Thyroid gland (tissue), 4 donors: ENCODE measurements around the gene SLC35B3.

Experiments
- POLR2A ChIP-seq, 2 donors: fragments of 450-650 bp; IDR thresholded peaks; one replicate each; pipeline ENCODE4 v1.6.1; 2017; ENCODE audit warnings: antibody characterized with exemption in 2 of 2, mild to moderate bottlenecking in 2 of 2, moderate library complexity in 1 of 2
- TF ChIP-seq, protein P1 (sequence below), 6 experiments: fragments of 200-600 bp in 3 of 6; fragments of 450-650 bp in 3 of 6; sonication (generic) in 3 of 6; IDR thresholded peaks; one replicate each; pipeline ENCODE4 v1.5.1; 2016 to 2019; ENCODE audit warnings: antibody characterized with exemption in 6 of 6, mild to moderate bottlenecking in 2 of 6, inconsistent platforms in 1 of 6, moderate library complexity in 1 of 6

DNA sequence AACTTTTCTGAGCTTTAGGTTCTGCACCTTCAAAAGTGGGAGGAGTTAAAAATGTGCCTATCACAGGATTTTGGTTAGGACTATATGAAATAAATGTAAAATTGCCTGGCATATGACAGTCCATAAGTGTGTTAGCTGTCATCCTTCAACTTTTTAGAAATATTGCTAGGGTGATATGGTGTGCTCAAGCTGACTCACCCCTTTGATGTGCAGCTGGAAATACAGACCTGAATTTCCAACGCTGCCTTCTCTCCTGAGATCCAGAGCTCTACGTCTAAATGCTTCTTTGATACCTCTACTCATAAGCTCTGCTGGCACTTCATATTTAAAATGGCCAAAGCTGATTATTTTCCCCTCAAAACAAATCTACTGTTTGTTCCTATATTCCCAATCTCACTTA lies 2.7 kb downstream of the SLC35B3 start:
- TF ChIP-seq, protein P1, sequence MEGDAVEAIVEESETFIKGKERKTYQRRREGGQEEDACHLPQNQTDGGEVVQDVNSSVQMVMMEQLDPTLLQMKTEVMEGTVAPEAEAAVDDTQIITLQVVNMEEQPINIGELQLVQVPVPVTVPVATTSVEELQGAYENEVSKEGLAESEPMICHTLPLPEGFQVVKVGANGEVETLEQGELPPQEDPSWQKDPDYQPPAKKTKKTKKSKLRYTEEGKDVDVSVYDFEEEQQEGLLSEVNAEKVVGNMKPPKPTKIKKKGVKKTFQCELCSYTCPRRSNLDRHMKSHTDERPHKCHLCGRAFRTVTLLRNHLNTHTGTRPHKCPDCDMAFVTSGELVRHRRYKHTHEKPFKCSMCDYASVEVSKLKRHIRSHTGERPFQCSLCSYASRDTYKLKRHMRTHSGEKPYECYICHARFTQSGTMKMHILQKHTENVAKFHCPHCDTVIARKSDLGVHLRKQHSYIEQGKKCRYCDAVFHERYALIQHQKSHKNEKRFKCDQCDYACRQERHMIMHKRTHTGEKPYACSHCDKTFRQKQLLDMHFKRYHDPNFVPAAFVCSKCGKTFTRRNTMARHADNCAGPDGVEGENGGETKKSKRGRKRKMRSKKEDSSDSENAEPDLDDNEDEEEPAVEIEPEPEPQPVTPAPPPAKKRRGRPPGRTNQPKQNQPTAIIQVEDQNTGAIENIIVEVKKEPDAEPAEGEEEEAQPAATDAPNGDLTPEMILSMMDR (IDR thresholded peaks at IDR 0.05), result no peak
- no peak for TF ChIP-seq POLR2A (IDR thresholded peaks at IDR 0.05)
